ENCODE measurements around the gene ISG20. TPM values are rescaled to one million over a fixed set of nuclear protein-coding genes. Genes with fewer than 3 reads are reported as not detected.

The ISG20 gene
- total RNA-seq, result 9.9 and 51.7 TPM in 2 replicates

DNA sequence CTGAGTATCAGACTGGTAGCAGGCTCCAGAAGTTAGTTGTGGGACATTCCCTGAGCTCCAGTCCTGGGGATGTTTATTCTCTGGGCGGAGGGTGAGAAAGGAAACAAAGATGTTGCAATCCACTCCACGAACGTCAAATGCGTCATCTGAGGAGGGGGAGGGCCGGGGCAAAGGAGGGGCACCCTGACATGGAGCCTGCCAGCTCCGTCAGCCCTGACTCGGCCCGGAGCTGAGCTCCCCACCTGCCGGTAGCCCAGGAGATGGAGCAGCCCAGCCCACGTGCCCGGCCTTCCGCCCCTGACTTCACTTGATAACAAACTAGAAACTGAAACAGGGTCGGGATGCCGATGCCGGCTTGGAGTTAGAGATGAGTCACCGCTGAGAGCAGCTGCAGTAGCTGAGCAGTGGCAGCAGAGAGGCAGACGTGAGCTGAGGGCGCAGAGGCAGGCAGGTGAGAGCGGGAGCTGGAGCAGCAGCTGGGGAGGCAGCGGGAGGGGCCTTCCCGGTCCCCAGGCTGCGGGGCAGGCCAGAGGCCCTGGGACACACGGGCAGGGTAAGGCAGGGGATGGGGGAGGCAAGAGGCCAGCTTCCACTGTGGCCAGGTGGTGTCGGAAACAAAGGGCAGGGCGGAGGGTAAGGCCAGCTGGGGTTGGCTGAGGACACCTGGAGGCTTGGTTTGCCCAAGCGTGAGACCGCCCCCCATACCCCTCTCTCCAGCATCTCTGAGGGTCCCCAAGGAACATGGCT is at the start of gene ISG20:
Gene ISG20 (plus strand): TSS at position 391 of the 747 bp plus-strand sequence. CDS start 351 bp downstream, at position 742.

DNA sequence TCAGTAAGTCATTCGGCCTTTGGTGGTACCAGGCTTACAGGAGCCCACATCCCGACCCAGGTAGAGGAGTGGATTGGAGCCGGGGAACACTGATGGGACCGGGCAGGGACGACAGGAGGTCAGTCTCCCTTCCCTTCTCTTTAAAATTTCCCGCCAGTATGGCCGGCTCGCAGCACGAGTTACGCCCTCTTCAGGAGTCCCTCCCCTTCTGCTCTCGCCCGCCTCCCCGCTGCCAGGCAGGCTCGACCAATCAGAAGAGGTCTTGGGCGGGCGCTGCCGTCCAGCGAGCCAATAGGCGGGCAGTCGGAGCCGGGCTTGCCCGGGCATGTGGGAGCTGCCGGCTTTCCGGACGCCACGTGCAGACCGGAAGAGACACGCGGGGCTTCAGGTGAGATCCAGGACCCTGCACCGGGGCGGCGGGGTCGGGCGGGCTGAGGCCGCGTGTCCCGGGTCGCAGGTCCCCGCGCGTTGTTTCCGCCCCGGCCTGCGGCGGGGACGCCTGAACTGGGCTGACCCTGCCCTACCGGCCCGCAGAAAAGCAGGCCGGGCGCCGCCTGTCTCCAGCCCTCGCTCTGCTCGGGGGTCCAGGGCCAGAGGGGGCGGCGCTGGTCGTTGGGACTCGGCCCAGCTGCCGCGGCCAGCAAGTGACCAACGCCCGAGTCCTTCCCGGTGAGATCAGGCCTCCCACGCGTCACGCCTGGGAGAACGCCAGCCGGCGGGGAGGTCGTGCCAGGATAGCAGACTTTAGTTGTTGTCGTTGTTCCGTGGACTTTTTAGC is 17.6 kb upstream of the ISG20 start, which contains the start of gene AEN:
Gene AEN (plus strand): TSS at position 346 of the 778 bp plus-strand sequence. CDS start 4,870 bp downstream, outside the sequence.

Other genes starting within 250 kb of the ISG20 start
- 9.7 and 15.4 TPM in 2 replicates for gene MRPL46, start 171.6 kb upstream of the ISG20 start, total RNA-seq
- gene MRPS11, start 171.3 kb upstream of the ISG20 start, total RNA-seq, result 39.2 and 59.8 TPM in 2 replicates
- gene DET1, start 92.3 kb upstream of the ISG20 start, total RNA-seq, result 1.5 and 2.5 TPM in 2 replicates
- 51.0 and 80.6 TPM in 2 replicates for gene AEN, start 17.7 kb upstream of the ISG20 start, total RNA-seq
- 0.25 and 8.9 TPM in 2 replicates for gene ACAN, start 164.4 kb downstream of the ISG20 start, total RNA-seq

All from bladder microvascular endothelial cell (primary cell).